Epidermal melanocyte (primary cell): Measurements from ENCODE around the gene MRPS9.
A peak's percentile ranks its signal among the peaks of the same experiment; 100 is the strongest.

Experiments
- DNase-seq: peaks from one replicate; pipeline ENCODE4 v3.0.0; 2011; ENCODE audit warnings: low spot score; ENCODE audit not compliant: insufficient read length

The MRPS9 gene

DNA sequence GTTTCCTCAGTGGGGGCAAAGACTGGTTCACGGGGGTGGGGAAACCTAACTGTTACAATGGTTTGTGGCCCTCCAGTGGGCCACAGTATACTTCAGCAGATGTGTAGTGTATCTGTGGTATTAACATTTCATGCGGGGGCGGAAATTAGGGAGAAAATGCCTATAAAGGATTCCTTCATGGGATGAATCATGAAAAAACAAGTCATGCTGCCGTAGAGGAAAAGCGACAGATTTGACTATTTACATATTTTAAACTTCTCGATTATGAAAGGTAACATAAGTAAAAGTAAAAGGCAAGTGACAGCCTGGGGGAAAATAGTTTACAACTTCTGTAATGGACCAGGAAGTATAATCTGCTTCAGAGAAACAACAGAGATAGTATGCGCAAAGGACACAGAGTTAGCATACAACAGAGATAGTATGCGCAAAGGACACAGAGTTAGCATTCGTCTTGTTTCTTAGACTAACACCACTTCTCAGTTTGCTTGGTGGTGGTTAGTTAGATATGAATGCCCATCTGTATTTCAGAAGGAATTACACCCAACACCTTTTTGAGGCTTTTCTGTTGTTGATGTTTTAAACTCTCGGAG lies 41.1 kb downstream of the MRPS9 start:
- no peak for DNase-seq

- DNase-seq = no peak
Measured at GRCh38 chr2:105080461-105080860, 42.6 kb downstream of the MRPS9 start.

DNA sequence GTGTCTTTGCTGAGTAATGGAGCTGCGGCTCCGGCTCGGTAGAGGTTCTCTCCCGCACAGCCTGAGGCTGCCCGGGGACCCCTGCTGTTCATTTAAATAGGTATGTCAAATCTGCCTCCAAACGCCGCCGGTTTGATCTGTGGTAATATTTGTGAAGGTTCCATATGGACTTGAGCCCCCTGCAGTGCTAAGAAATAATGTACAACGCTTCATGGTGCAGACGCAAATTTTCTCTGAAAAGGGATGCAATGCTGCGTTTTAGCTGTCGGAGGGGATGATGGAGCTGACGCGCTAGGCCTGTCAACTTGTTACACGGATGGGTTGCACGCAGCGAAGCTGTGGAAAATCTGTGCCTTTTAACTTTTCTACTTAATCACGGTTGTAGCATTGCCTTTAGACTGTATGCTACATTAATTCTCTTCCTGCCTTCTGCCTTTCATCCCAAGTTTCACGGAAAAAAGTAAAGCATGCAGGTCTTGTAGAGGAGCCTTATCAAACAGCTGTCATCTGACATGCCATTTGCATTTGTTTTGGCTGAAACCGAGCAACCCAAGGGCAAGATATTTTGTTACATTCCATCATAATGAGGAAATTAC lies 43.2 kb downstream of the MRPS9 start:
- no peak for DNase-seq

DNA sequence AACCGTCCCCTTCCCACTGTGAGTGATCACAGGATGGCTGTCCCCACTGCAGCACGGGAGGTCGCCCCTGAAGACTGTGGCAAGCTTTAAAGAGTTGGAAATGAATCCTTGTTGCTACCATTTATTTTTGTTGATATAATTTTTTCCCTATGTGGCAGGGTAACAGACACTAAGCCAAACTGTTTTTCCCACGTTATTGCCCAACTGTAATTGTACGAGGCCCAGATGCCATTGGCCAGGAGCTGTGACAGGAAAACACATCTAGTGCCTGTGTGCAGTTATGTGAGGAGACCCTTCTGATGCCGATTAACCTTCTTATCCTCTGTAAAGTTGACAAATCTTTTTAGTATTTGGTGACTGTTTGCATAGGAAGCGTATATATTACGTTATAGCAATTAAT lies 44.2 kb downstream of the MRPS9 start:
- DNase-seq = no peak

- DNase-seq = no peak
Measured at GRCh38 chr2:105085525-105085924, 47.7 kb downstream of the MRPS9 start.

DNA sequence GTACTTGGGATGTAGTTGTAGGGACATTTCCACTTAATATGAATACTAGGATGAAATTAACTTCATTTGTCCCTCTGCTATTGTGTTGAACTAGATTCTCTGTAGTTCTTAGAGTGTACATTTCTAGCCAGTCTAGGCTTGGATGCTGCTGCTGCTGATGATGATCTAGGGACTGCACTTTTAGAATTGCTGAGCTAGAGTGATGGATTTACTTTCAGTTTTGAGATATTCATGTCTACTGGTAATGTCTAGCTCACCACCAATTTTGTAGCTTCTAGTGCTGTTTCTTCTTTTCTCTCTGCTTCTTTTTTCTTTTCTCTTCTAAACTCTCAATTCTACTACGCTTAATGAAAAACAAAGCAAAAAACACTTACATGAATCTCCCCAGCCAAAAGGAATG lies 49.4 kb downstream of the MRPS9 start:
- DNase-seq = no peak

GRCh38 chr2:105090091-105090490 lies 52.2 kb downstream of the MRPS9 start:
- DNase-seq = no peak

GRCh38 chr2:105092797-105093196 lies 54.9 kb downstream of the MRPS9 start:
- no peak for DNase-seq

DNA sequence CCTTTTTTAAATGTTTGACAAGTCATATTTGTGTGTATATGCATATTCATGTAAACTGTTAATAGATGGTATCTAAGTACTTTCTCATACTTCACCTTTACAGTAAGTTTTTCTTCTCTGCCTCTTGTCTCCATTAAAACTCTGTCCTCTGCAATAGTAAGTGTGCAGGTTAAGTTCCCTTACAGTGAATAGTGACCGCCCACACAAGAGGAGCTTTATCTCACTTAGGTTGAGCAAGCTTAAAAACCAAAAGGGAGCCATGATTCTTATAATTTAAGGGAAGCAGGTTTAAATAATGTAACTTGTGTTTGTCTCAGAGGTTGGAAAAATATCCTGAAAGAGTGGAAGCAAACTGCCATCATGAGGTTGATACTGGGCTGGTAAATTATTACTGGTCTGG lies 61.3 kb downstream of the MRPS9 start:
- DNase-seq = no peak

- DNase-seq = no peak
Measured at GRCh38 chr2:105100046-105100840, 62.4 kb downstream of the MRPS9 start.

GRCh38 chr2:105102001-105102400 lies 64.1 kb downstream of the MRPS9 start:
- no peak for DNase-seq

- DNase-seq = no peak
Measured at GRCh38 chr2:105102963-105103421, 65.1 kb downstream of the MRPS9 start.

- DNase-seq = no peak
Measured at GRCh38 chr2:105103481-105103880, 65.6 kb downstream of the MRPS9 start.

- DNase-seq = no peak
Measured at GRCh38 chr2:105104208-105104731, 66.4 kb downstream of the MRPS9 start.

GRCh38 chr2:105110295-105110829 lies 72.5 kb downstream of the MRPS9 start:
- DNase-seq = no peak

DNA sequence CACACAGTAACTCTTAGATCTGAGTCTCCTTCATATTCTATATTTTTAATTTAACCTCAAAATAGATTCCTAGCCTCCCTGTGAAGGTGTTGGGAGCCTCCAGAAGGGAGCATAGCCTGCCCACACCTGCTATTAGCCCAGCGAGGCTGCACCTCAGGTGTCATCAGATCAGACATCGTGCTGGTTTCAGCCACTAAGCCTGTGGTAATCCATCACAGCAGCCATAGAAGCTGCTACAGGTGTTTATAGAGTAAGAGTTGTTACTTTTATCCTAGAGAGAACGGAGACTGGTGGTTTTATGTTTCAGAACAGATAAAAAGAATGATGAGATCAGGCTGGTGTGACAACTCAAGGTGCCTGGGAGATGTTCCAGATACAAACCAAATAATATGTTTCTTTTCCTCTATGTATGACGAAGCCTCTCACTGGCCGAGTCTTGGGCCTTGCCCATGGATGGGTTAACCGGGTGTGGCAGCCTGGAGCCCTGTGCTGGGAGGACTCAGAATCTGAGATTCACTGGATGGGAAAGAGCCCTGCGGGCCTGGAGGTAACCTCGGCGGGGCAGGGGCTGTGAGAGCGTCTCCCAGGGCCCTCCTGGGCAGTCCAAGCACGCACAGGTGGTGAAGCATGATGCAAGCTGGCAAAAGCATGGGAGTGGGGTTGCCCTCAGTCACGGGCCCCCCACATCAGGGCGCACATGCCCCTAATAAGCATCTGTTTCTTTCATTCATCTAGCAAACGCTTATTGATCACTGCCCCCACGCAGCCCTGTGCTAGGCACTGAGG lies 73.7 kb downstream of the MRPS9 start:
- DNase-seq = no peak

- DNase-seq = no peak
Measured at GRCh38 chr2:105112345-105112744, 74.5 kb downstream of the MRPS9 start.

- DNase-seq = no peak
Measured at GRCh38 chr2:105113616-105114291, 75.9 kb downstream of the MRPS9 start.

GRCh38 chr2:105114551-105114950 lies 76.7 kb downstream of the MRPS9 start:
- DNase-seq = peak; percentile 81

DNA sequence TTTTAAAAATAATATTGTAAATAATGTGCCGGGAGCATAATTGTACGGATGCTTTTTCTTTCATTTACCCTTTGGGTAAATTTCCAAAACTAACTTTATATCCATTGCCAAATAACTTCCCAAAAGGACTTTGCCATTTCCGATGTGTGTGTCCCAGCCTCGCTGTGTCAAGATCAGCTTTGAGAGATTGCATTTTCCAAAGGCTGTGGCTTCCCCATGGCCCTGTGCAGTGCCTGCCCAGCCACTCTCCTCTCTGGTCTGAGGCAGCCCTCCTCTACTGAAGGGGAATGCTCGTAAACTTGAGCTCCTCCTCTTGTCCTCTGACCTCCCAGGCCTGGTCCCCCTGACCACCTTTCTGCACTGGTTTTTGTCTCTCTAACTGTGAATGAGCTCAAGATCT lies 78.5 kb downstream of the MRPS9 start:
- no peak for DNase-seq

GRCh38 chr2:105117565-105117964 lies 79.7 kb downstream of the MRPS9 start:
- DNase-seq = no peak
